Gastrocnemius medialis (tissue), 4 donors: ENCODE measurements around the gene MED17. TPM values are rescaled to one million over a fixed set of nuclear protein-coding genes. Genes with fewer than 3 reads are reported as not detected.

Experiments
- ATAC-seq, 2 donors: fragments of 150-250 bp; one replicate each; pipeline ENCODE4 v1.9.1; 2016
- DNase-seq, 2 donors: peaks; one replicate each; pipeline ENCODE4 v3.0.0-alpha.2; 2019
- H3K27ac ChIP-seq, 4 donors: fragments of 200-600 bp; sonication (generic); 1 replicate in 1 of 4; 2 replicates in 3 of 4; pipeline ENCODE4 v1.5.1; 2016 to 2018; ENCODE audit warnings: mild to moderate bottlenecking in 2 of 4, moderate library complexity in 1 of 4
- H3K27me3 ChIP-seq, 3 donors: fragments of 200-600 bp; sonication (generic) in 2 of 3; 1 replicate in 1 of 3; 2 replicates in 2 of 3; pipeline versions ENCODE4 v1.5.1 to v1.6.0; 2016 to 2019; ENCODE audit warnings: mild to moderate bottlenecking in 1 of 3, moderate library complexity in 1 of 3
- H3K36me3 ChIP-seq, 2 donors: fragments of 200-600 bp; sonication (generic) in 1 of 2; one replicate each; pipeline ENCODE4 v1.5.1; 2017 to 2018
- H3K4me1 ChIP-seq, 2 donors: fragments of 200-600 bp; sonication (generic) in 1 of 2; one replicate each; pipeline ENCODE4 v1.5.1; 2016 to 2017; ENCODE audit warnings: mild to moderate bottlenecking in 2 of 2
- H3K4me3 ChIP-seq, 4 donors: fragments of 200-600 bp; sonication (generic) in 3 of 4; 1 replicate in 1 of 4; 2 replicates in 3 of 4; pipeline ENCODE4 v1.5.1; 2016 to 2019; ENCODE audit warnings: mild to moderate bottlenecking in 2 of 4
- H3K9me3 ChIP-seq, 3 donors: fragments of 200-600 bp; sonication (generic) in 2 of 3; 1 replicate in 1 of 3; 2 replicates in 2 of 3; pipeline ENCODE4 v1.5.1; 2016 to 2019
- POLR2A ChIP-seq, 2 donors: fragments of 450-650 bp; IDR thresholded peaks; one replicate each; pipeline ENCODE4 v1.6.1; 2017; ENCODE audit warnings: antibody characterized with exemption in 2 of 2, mild to moderate bottlenecking in 2 of 2, moderate library complexity in 2 of 2
- in situ Hi-C, 4 donors: fragments of 200-750 bp; cut with MboI; loops; one replicate each; pipeline versions ENCODE4 v1.15.0 to v1.8.0; 2017; ENCODE audit warnings: low sequenced_read_pairs in 4 of 4
- intact Hi-C: fragments of 100-400 bp; cut with DNase I; formaldehyde crosslinking; loops from one replicate; pipeline ENCODE4 v1.15.1; 2023; ENCODE audit warnings: low total_unique reads
- total RNA-seq, 4 donors: library from RNA; depleted of rRNA; stranded (reverse); fragments of >200 nt; gene quantifications; one replicate each; pipeline versions ENCODE4 v1.1.0 to v1.2.3, GENCODE V29; 2016
- TF ChIP-seq, protein P1 (sequence below), 5 experiments: fragments of 450-650 bp in 3 of 5; fragments of 200-600 bp in 2 of 5; sonication (generic) in 2 of 5; IDR thresholded peaks in 4 of 5; conservative IDR thresholded peaks in 1 of 5; 1 replicate in 4 of 5; 2 replicates in 1 of 5; pipeline ENCODE4 v1.5.1; 2016 to 2019; ENCODE audit warnings: antibody characterized with exemption in 5 of 5, mild to moderate bottlenecking in 3 of 5, moderate library complexity in 3 of 5

MED17 gene
- total RNA-seq, 4 donors from 2014 or later: 12.3 to 14.0 (median 13.4) TPM

DNA sequence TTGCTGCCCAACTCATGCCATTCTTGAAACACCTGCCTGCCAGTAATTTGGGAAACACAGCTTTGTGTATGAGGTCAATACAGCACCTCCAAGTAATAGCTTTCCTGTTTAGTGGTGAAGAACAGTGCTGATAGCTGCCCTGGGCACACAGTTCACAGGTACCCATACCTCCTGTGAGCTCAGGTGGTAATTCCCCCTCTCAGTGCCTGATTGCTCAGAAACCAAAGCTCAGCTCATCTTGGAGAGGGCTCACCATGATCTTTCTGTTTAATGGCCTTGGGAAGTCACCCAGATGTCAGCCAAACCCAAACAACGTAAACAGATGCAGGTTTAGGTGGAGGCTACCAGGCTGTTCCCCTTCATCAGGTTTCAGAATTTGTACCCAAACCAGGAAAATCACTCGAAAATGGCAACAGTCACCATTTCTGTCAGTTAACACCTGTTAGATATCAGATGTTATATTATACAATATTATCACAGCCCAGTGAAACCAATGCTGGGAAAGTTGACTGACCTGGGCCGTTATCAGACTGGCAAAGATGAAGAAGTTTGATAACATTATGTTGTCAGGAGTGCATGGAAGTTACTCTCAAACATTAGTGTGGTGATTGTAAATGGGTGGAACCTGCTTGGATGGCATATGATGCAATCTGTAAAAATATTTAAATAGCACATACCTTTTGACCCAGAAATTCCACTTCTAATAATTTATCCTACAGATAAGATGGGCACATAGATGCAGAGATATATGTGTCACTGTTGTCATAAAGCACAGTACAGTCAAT lies 47.5 kb downstream of the MED17 start:
- in situ Hi-C loops (no loop called here), intact Hi-C loops (no loop called here)
- TF ChIP-seq, protein P1, sequence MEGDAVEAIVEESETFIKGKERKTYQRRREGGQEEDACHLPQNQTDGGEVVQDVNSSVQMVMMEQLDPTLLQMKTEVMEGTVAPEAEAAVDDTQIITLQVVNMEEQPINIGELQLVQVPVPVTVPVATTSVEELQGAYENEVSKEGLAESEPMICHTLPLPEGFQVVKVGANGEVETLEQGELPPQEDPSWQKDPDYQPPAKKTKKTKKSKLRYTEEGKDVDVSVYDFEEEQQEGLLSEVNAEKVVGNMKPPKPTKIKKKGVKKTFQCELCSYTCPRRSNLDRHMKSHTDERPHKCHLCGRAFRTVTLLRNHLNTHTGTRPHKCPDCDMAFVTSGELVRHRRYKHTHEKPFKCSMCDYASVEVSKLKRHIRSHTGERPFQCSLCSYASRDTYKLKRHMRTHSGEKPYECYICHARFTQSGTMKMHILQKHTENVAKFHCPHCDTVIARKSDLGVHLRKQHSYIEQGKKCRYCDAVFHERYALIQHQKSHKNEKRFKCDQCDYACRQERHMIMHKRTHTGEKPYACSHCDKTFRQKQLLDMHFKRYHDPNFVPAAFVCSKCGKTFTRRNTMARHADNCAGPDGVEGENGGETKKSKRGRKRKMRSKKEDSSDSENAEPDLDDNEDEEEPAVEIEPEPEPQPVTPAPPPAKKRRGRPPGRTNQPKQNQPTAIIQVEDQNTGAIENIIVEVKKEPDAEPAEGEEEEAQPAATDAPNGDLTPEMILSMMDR (IDR thresholded peaks at IDR 0.05 in 4 of 5, conservative IDR thresholded peaks at IDR 0.05 in 1 of 5): no peak
- no peak for TF ChIP-seq POLR2A (IDR thresholded peaks at IDR 0.05)

DNA sequence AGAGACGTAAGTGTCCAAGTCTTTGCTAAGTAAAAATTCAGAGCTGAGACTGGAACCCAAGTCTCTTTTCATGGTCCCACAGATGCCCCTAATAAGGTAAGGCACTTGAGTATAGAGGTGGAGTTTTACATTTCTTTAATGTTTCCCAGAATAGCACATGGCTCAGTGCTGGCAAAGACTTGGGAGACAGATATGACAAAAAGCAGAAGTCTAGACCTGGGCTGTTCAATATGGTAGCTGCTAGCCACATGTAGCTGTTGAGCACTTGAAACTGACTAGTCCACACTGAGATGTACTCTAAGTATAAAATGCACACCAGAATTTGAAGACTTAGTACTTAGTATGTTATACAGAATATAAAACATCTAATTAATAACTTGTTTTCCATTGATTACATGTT lies 48.7 kb downstream of the MED17 start:
- no peak for TF ChIP-seq POLR2A (IDR thresholded peaks at IDR 0.05)
- TF ChIP-seq, protein P1 (IDR thresholded peaks at IDR 0.05 in 4 of 5, conservative IDR thresholded peaks at IDR 0.05 in 1 of 5): no peak
- Histone ChIP-seq H3K36me3 (no peaks in the 10 kb centered on the region), H3K27me3 (no peaks in the 10 kb centered on the region), H3K9me3 (no peaks in the 10 kb centered on the region), H3K4me1 (no peaks in the 10 kb centered on the region), H3K27ac (no peak overlapping the region), H3K4me3 (no peak overlapping the region)
- intact Hi-C loops (no loop called here), in situ Hi-C loops (no loop called here)
- DNase-seq: no peak
- no peak for ATAC-seq

More for the DNA sequence above, 47.5 kb downstream of the MED17 start:
- no peak overlapping the region for H3K4me3 ChIP-seq
- H3K4me1 ChIP-seq: no peaks in the 10 kb centered on the region
- no peak overlapping the region for H3K27ac ChIP-seq
- H3K27me3 ChIP-seq: no peaks in the 10 kb centered on the region
- ATAC-seq: no peak
- no peaks in the 10 kb centered on the region for H3K9me3 ChIP-seq
- no peak for DNase-seq
- no peaks in the 10 kb centered on the region for H3K36me3 ChIP-seq

DNA sequence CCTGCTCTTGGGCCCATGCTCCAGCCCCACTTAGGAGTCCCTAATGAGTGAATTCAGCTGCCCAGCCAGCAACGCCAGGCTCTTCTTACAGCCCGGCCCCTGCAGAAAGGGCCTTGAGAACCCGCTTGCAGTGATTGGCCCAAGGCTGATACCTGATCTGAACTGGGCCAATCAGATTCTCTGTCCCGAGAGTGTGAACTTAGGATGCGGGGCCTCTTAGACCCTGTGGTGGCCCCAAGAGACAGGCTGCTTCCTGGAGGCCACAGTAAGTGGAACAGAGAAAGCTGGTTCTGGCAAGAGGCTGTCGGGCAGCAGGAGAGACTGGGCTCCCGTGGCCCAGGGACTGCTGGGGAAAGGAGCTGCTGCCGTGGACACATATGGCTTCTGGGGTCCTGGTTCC lies 54.9 kb downstream of the MED17 start:
- H3K4me1 ChIP-seq: no peaks in the 10 kb centered on the region
- in situ Hi-C loops (no loop called here), intact Hi-C loops (no loop called here)
- no peak for TF ChIP-seq POLR2A (IDR thresholded peaks at IDR 0.05)
- TF ChIP-seq, protein P1 (IDR thresholded peaks at IDR 0.05 in 4 of 5, conservative IDR thresholded peaks at IDR 0.05 in 1 of 5): no peak
- ATAC-seq (no peak), DNase-seq (no peak)
- H3K27ac ChIP-seq: no peak overlapping the region
- H3K4me3 ChIP-seq: no peak overlapping the region
- H3K36me3 ChIP-seq: no peaks in the 10 kb centered on the region
- no peaks in the 10 kb centered on the region for H3K9me3 ChIP-seq
- no peaks in the 10 kb centered on the region for H3K27me3 ChIP-seq

DNA sequence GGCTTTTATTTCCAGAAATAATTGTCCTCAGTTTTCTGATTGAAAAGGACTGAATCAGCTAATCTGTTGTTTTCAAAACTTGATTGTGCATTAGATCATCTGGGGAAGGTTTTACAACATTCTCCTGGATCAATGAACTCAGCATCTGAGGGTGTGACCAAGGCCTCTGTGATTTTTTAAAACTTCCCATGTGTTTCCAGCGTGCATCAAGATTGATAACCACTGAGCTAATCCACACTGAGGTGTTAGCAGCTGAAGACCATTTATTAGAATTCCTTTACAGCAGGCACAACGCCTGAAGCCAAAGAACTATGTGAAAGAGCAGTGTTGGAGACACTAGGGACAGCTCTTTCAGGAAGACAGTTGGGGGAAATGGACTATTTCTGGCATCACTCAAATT lies 56.1 kb downstream of the MED17 start:
- Histone ChIP-seq H3K27me3 (no peaks in the 10 kb centered on the region), H3K27ac (no peak overlapping the region), H3K9me3 (no peaks in the 10 kb centered on the region), H3K4me1 (no peaks in the 10 kb centered on the region), H3K4me3 (no peak overlapping the region), H3K36me3 (no peaks in the 10 kb centered on the region)
- in situ Hi-C loops (no loop called here), intact Hi-C loops (no loop called here)
- TF ChIP-seq, protein P1 (IDR thresholded peaks at IDR 0.05 in 4 of 5, conservative IDR thresholded peaks at IDR 0.05 in 1 of 5): no peak
- no peak for TF ChIP-seq POLR2A (IDR thresholded peaks at IDR 0.05)
- DNase-seq: no peak
- no peak for ATAC-seq
